PC-3 (cell line): Measurements from ENCODE around the gene HSPH1.

ENCODE experiments used
- CTCF ChIP-seq: fragments of 300-600 bp; sonication (generic); conservative IDR thresholded peaks from 2 replicates; pipeline ENCODE4 v1.5.1; 2017; ENCODE audit warnings: antibody characterized with exemption, low read depth, mild to moderate bottlenecking, low read length
- EZH2 ChIP-seq: fragments of 300-600 bp; sonication (generic); IDR thresholded peaks from one replicate; pipeline ENCODE4 v1.6.1; 2017; ENCODE audit warnings: antibody characterized with exemption, mild to moderate bottlenecking, low read length; ENCODE audit not compliant: unreplicated experiment
- EZH2phosphoT487 ChIP-seq: fragments of 300-600 bp; sonication (generic); IDR thresholded peaks from 2 replicates; pipeline ENCODE4 v1.6.1; 2018; ENCODE audit warnings: mild to moderate bottlenecking, antibody characterized with exemption, low read length, borderline replicate concordance

GRCh38 chr13:31136724-31137123 is 25.0 kb downstream of the HSPH1 start:
- TF ChIP-seq CTCF (no peak), EZH2phosphoT487 (no peak), EZH2 (no peak)
